Measurements from ENCODE around the gene TBX20.

TBX20 gene, protein sequence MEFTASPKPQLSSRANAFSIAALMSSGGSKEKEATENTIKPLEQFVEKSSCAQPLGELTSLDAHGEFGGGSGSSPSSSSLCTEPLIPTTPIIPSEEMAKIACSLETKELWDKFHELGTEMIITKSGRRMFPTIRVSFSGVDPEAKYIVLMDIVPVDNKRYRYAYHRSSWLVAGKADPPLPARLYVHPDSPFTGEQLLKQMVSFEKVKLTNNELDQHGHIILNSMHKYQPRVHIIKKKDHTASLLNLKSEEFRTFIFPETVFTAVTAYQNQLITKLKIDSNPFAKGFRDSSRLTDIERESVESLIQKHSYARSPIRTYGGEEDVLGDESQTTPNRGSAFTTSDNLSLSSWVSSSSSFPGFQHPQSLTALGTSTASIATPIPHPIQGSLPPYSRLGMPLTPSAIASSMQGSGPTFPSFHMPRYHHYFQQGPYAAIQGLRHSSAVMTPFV

DNA sequence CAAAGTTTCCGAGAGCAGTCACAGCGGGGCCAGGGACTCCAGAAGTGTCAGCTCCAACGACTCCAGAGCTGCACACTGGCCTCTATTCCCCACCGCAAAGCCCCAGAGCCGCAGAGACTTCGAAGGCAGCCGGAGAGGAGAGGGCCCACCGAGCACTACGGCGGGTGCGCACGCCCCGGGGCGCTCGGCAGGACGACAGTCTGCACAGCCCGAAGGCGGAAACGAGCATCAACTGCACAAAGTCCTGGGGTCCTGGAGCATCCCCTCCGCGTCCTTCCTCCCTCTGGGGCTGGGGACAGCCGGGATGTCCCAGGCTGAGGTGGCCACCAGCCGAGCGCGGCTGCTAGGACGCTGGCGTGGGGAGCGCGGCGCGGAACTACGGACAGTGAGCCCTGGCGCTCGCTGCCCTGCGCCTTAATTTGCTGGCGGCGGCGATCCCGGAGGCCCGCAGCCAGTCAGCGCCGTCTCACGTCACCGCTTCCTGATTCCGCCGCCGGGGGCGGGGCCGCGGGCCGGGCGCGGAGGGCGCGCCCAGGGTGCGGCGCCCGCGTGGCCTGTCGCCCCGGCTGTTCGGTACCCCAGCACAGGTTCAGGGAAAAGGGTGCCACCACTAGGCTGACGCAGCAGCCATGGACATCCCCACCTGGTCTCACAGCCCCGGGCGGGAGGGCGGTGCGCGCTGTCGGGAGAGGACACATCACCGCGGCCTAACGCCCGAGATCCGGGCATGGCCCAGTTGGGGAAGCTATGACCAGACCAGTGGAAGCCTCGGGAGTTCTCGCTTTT lies at the start of gene TBX20:
Gene TBX20, minus strand, starts transcription at position 391 of the 786 bp plus-strand sequence. CDS start 480 bp downstream, outside the sequence.
- peak in 1 of 2 donors; percentile 33 for DNase-seq

DNA sequence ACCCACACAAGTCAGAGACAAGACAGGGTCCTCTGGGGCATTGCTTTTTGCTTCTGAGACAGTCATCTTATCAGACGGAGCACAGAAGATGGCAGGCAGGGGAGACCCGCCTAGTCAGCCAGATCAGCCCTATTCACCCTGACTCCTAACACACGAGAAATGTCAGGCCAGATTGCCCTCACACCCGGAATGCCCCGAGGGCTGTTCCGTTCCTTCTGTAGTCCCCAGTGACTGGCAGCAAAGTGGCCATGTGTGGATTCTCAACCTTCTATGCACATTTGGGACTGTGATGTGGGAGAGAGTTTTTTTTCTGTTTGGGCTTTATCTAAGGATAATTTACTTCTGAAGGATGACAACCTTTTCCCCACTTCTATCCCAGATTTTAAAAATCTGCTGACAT lies 35.5 kb upstream of the TBX20 start:
- DNase-seq: no peak

DNA sequence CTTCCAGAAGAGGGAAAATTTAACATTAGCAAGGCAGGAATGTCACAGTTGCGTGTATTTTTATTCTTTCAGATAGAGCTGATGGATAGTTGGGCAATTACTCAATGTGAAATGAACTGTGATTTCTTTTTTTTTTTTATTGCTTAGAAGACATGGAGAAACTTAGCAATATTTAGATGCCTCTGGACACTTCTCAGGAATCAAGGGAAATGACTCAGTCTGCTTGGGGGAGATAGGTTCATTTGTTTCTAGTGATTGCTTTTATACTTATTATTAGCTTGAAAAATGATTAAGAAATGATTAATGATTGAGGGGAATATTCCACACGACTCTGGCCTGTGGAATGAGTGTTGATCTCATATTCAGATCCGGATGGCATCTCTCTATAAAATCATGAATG lies 33.1 kb upstream of the TBX20 start:
- DNase-seq: no peak

DNA sequence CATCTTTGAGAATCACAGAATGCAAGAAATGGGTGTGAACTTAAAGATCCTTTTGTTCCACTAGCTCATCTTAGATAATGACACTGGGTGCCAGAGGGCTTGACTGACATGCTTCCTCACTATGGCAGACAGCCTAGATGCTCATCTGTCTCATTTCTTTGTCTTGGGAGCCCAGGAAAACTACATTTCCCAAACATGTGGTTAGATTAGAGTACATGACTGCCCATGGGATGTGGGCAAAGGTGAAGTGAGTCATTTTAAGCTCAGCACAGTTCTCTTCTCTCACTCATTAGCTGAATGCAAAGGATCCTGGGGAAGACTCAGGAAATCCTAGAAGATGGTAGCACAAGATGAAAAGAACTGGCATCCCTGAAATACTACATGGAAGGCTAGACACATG lies 32.5 kb upstream of the TBX20 start:
- no peak for DNase-seq

DNA sequence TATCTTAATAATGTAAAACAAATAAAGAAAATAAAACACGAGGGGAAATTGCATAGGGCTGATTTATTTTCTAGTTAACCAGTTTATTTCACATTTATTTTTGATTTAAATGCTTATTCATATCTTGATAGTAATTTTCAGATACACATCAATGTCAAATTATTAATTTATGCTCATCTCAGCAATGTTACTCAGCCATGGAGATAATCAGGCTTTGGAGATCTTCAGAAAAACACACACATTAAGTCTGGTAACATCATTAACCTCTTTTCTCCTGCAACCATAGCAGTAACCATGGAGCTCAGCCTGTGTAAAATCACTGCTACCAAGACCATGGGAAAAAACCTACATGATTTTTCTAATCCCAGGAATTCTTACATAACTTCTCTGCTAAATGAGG lies 31.9 kb upstream of the TBX20 start:
- no peak for DNase-seq

DNA sequence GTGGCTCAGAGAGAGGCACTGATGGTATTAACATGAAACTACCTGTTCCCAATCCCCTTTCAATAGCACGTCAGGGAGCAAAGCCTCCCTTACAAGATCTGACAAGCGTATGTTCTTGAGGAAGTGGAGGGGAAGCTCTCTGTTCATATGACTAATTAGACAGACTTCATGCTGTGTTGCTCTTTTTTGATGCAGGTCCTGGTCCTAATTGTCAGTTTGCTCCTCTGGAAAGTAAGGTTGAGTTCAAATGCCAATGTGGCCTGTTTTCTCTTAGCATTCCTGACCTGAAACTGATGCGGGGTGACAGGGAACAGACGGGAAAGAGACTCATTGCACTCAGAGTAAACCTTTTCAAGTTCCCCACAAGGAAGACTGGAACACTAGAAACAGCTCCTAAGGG lies 27.0 kb upstream of the TBX20 start:
- DNase-seq: no peak

DNA sequence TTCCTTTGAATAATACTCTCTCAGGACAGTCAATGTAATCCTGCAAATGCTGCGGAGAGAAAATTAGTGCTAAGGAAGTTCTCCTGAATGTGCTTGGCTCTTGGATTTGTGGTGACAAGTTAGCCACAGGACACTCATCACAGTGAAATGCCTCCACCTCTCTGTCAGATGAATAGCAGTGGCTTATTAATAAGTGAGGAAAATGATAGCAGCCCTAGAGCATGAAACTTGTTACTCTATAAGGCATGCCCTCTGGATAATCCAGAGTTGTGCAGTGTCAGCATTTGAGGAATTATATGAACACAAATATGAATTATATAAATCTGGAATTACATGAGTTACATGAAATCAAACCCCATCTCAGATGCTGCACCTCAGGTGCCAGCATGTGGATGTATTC lies 23.5 kb upstream of the TBX20 start:
- no peak for DNase-seq

DNA sequence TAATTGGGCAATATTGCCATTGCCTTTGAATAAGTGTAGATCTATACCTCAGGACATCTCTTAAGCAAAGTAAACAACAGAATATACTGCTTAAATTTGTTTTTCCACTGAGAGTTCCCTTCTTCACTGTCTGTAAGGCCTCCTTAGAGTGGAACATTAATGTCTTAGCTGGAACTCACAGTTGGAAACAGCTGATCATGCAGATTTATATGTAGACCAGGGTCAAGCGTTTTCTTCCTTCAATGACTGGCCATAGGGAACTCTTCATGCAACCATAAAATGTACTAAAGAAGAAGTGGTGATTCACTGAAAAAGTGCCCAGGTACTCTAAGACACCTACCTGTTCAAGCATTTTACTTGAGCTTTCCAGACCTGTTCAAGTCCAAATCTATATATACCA lies 18.3 kb upstream of the TBX20 start:
- DNase-seq: no peak

DNA sequence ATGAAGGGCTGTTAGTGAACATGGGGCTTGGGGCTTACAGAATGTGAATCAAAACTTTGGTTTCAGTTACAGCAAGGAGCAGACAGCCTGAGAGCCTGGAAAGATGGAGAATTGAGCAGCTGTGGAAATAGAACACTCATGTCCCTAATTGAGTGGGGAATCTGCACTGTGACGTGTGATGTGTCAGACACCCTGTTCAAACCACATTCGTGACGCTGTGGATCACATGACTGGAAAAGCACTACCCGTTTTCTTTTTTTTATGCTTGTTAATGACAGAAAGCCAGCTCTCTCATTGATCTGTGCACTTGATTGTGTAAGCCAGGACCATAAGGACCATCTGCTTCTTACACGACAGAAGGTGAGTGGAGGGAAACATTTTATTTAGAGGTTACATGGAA lies 15.1 kb upstream of the TBX20 start:
- no peak for DNase-seq

DNA sequence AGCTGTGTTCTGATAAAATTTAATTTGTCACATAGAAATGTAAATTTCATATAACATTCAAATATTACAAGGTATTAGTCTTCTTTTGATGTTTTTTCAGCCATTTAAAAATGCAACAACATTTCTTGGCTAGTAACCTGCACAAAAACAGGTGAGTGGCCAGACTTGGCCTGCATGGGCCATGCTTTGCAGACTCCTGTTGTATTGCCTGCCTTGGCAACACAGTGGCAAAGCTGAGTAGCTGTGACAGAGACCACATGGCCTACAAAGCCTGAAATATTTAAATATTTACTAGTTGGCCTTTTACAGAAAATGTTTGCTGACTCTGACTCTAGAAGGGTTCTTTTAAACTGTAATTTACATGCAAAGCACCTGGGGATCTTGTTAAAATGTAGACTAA lies 13.5 kb upstream of the TBX20 start:
- no peak for DNase-seq

DNA sequence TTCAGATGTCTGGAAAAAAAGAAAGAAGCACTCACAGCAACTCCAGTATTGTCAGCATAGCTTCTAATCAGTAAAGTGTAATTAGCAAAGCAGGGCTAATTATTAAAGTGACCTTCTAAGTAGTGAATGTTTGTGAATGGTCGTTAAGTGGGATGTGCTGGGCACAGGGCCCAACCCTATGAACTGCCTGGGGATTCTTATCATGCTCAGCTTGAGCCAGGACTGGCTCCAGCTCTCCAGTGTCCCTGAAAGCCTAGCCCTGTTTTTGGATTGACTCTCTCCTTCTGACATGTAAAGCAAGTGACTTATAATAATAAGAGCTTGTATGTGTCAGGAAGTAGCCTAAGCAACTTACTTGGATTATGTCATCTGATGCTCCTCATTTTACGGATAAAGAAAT lies 9.5 kb upstream of the TBX20 start:
- DNase-seq: no peak

DNA sequence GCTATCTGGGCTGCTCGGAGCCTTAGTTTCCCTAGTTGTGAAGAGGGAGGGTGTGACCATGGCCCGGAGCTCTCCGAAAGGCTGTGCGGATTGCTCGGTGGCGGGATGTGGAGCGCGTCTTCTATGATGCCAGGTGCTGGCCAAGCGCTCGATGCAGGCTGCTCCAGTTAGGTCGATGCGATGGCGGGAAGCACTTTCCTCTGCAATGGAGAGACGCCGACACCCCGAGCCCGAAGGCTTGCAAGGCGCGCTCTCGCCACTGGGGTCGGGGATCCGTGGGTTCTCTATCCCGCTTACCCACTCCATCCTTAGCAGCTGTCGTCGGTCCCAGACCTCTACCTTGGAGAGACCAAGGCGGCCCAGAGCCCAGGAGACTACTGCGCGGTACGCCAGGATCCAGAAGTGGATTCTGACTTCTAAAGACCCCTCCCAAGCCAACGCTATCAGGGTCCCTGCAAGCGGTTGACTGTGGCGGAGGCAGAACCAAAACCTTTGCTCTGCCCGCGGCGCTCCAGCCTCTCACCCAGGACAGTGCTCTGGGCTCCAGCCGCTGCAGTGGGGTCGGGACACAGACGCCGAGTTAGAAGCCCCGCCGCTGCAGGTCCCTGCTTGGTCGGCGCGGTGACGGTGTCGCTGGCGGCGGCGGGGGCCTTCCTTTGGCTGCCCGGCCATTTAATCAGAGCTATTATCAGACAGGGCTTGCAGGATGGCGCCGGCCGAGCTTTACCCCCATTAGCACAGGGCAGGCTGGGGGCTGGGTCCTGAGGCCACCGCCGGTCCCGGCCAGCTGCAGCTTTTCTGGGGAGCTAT lies 7.8 kb upstream of the TBX20 start:
- DNase-seq: no peak

DNA sequence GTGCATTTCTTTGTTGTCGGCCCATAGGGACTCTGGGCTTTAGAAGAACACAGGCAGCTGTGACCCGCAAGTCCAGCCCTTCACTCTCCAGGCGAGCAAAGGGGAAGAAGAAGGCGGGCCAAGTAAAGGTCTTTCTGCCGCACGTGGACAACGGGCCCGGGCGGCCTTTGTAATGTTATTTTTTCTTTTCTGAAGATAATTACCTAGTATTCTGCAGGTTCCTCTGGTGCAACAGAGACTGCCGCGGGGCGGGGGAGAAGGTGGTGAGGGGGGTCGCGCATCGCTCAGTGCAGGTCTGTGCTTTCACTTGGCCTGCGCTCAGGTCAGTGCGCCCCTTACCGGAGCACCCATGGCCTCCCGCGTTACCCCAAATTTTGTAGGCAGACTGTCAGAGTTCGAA lies 7.1 kb upstream of the TBX20 start:
- no peak for DNase-seq

DNA sequence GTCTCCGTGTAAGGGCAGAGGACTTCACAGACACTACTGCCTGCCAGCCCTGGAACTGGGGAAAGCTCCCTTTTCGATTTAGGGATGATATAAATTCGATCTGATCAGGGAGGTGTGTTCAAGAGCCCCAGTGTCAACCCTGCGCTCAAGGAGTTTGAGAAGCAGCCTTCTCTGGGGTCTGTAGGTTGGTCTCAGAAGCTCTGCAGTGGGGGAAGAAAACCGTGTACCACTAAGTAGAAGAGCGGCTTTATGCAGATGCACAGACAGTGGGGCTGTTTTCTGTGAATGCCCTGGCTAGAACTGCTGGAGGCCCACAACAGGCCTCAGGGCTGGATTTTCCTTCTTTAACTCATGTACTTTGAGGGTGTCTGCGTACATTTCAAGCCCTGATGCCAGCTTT lies 6.3 kb upstream of the TBX20 start:
- no peak for DNase-seq

DNA sequence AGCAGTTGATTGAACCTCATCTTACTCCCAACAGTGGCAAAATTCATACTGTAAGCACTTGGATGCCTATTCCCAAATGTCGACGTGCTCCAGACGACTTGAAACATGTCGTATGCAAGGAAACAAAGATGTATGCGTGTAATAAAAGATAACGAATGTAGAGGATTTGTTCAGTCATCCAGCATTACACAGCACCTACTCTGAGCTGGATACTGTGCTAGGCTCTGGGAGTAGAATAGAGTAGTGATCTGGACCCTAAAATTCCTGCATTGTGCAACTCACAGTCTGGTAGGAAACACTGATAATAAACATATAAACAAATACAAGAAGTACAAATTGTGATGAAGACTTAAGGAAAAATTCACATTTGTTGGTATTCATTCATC lies 5.6 kb upstream of the TBX20 start:
- DNase-seq: no peak

DNA sequence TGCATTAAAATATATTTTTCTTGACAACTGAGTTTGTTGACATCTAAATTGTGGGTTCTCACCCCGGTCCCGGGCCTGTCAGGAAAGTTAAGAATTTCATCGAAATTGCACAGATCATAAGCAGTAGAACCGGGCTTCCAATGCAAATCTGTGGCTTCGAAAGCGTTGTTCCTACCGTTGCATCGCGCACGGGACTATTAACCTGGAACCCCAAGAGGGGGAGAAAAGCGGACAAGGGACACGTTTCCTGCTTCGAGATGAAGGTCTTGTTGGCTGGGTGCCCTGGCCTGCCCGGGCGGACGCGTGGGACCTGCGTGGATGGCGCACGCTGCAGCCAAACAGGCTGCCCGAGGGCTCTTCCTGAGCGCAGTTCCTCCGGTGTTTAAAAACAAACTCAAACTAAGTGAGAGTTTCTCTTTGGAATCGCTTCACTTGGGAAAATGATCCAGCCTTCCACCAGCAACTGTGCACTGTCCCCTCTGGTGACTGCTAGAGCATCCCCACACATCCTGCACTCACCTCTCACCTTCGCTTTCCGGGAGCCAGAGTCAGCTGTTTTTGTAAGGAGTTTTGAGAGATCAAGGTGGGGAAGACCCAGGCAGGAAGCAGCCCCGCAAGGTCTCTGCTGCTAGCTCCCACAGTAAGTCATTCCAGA lies 5.1 kb upstream of the TBX20 start:
- DNase-seq: no peak

DNA sequence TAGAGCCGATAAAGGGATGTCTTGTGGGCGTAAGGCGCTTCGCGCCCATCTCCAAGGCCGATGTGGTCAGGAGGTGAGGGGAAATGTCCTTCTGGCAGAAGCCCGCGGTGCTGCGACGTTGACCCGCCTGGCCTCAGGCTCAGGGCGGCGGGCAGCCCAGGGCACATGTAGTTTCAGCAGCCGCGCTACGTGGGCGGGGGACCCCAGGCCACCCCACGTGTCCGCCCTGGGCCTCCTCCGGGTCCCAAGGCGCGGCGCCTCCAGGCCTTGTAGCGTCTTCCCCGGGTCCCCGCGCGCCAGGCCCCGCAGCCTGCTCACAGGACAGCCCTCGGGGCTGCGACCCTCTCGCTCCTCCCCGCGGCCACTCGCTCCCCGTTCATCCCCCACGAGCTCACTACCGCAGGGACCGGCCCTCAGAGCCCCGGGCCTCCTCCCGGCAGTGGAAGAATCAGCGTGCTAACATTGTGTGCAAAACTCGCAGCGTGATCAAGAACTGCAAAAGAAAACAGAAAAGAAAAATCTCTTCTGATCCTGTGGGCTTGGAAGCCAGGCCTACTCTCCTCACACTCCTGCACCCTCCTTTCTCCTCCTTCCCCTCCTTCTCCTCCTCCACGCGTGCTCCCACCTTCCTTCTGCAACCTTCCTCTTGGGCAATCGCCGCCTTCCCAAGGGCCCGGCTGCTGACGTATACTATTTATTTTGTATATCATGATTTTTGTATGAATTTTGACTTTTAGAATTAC lies 4.4 kb upstream of the TBX20 start:
- no peak for DNase-seq

DNA sequence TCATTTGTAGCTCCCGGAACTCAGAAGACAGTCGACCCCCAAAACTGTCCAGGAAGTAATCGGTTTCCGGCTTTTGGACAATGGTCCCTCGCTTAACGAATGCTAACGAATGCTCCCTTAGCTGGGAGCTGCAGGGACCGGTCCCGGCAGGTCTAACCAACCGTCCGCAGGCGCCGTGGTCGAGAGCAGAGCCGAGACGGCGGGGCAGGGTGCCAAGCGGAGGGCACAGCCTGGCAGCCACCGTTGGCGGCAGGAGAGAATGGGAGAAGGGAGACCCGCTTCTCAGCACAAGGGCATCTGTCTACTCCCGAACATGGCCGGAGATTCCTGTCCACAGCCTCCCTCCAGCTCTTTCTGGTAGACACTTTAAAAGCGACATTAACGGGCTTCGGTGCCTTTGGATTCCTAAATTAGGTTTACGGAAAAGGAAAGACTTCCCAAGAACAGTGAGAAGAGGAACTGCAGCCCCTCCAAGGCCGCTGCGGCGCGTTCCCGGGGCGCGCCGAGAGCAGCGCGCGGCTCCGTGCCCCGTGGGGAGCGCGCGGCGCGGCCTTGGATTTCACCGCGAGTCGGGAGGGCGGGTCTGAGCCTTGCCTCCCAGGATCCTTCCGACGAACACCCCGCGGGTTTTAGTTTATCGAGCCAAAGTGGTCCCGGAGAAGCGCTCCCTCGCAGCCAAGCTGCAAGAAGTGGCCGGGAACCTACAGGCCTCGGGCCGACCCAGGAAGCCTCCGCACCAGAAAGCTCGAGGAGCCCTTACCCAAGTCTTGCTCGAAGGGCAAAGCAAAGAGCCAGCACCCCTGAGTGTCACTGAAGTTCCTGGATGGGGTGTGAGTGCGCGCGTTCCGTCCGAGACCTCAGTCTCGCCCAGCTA lies 3.6 kb upstream of the TBX20 start:
- no peak for DNase-seq

DNA sequence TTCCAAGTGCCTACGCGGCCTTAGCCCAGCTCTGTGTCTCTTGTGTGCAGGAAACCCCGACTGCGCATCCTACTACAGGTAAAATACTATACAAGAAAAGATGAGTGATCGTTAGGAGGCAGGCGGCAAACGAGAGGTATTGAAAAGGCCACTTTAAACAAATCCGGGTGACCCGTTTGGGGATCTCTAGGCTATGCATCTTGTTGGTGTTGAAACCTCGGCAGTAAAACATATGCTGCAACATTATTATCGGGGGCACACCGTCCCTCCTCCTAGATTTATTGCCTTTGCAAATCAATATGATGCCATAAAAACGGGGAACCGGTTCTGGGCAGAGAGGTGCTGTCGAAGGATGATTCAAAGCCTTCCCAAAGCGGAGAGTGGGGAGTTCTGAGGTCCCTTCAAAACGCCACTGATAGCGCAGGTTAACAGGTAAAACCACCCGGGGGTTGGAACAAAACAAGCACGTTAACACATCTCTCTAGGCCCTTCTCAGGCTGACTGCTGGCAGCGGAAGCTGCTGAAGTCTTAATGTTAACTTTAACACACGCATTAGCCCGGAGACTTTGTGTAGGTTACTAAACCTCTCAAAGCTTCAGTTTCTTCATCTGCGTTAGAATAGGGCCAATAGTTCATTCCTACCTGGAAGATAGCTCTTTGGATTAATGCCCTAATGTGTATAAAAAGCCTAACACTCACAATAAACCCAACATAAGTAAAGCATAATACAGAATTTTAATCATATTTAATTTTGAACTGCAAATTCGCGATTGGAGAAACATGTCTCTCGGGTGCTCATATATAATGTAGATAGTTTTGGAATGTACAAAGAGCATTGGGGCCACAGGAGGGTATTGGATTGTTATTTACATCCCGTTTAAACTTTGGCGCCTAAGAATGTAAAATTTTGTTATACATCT lies 2.6 kb upstream of the TBX20 start:
- no peak for DNase-seq

All from CD4-positive, alpha-beta T cell treated with Interferon alpha-2 for 1 hour (primary cell).